A673 (cell line): ENCODE measurements around the gene SLC26A1.

ENCODE experiments used
- CTCF ChIP-seq: fragments of 300-800, 200-600 bp; sonication (generic); conservative IDR thresholded peaks from 2 replicates; pipeline ENCODE4 v1.5.1; 2017; ENCODE audit warnings: low read depth, mild to moderate bottlenecking, antibody characterized with exemption, low read length, moderate library complexity, mixed read lengths
- EZH2 ChIP-seq: fragments of 200-600 bp; sonication (generic); IDR thresholded peaks from 2 replicates; pipeline ENCODE4 v1.6.1; 2017; ENCODE audit warnings: borderline replicate concordance, low read depth, mild to moderate bottlenecking, mixed read lengths, antibody characterized with exemption, low read length; ENCODE audit not compliant: poor library complexity, severe bottlenecking

DNA sequence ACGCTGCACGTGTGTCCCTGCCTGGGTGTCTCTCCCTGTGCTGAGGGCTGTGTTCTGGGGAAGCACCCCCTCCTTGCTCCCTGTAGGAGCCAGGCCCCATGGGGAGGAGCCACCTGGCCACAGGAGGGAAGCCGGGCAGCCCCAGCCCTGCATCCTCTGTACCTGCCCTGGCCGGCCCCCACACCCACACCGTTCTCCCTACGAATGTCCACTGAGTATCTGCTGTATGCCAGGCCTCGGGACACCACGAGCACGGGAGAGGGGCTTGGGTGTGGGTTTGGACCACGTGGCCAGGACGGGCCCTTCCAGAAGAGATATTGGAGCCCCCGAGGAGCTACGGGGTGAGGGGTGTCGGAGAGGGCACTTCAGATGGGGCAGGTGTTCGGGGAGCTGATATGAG lies 24.5 kb upstream of the SLC26A1 start:
- TF ChIP-seq CTCF (no peak), EZH2 (no peak)
